IPS-20b (cell line): ENCODE measurements around the gene CROCC2.

ENCODE experiments used
- H3K27ac ChIP-seq: one replicate; pipeline ENCODE4 v1.5.1; 2013; ENCODE audit warnings: low read length
- H3K27me3 ChIP-seq: 2 replicates; pipeline ENCODE4 v1.6.1; 2013; ENCODE audit warnings: mild to moderate bottlenecking, low read length, inconsistent platforms; ENCODE audit not compliant: insufficient read depth
- H3K36me3 ChIP-seq: 2 replicates; pipeline ENCODE4 v1.6.1; 2013; ENCODE audit warnings: low read depth, mild to moderate bottlenecking, inconsistent platforms, low read length, moderate library complexity; ENCODE audit not compliant: insufficient read depth
- H3K4me1 ChIP-seq: 2 replicates; pipeline ENCODE4 v1.6.1; 2013; ENCODE audit warnings: mild to moderate bottlenecking, control low read depth, inconsistent platforms, low read length, moderate library complexity; ENCODE audit not compliant: insufficient read depth
- H3K4me3 ChIP-seq: 2 replicates; pipeline ENCODE4 v1.5.1; 2013; ENCODE audit warnings: mild to moderate bottlenecking, low read length, inconsistent platforms
- H3K9ac ChIP-seq: 2 replicates; pipeline ENCODE4 v1.6.1; 2013; ENCODE audit warnings: low read depth, mild to moderate bottlenecking, inconsistent platforms, low read length, moderate library complexity
- H3K9me3 ChIP-seq: 2 replicates; pipeline ENCODE4 v1.6.1; 2013; ENCODE audit warnings: mild to moderate bottlenecking, low read depth, low read length, inconsistent platforms; ENCODE audit not compliant: insufficient read depth

The CROCC2 gene

GRCh38 chr2:241039416-241039815 lies 133.3 kb downstream of the CROCC2 start:
- H3K4me1 ChIP-seq: no peaks in the 10 kb centered on the region
- H3K27me3 ChIP-seq: peaks cover 38% of the 10 kb centered on the region

GRCh38 chr2:241040081-241040803 lies 134.1 kb downstream of the CROCC2 start:
- H3K27me3 ChIP-seq: peaks cover 30% of the 10 kb centered on the region
- H3K27ac ChIP-seq: no peak overlapping the region
- H3K36me3 ChIP-seq: no peaks in the 10 kb centered on the region
- H3K4me3 ChIP-seq: no peak overlapping the region
- H3K9ac ChIP-seq: no peak overlapping the region
- no peaks in the 10 kb centered on the region for H3K4me1 ChIP-seq
- no peaks in the 10 kb centered on the region for H3K9me3 ChIP-seq

More at GRCh38 chr2:241039416-241039815, 133.3 kb downstream of the CROCC2 start:
- no peak overlapping the region for H3K27ac ChIP-seq
- no peaks in the 10 kb centered on the region for H3K9me3 ChIP-seq
- H3K36me3 ChIP-seq: no peaks in the 10 kb centered on the region
- no peak overlapping the region for H3K9ac ChIP-seq
- H3K4me3 ChIP-seq: no peak overlapping the region

- Histone ChIP-seq H3K4me1 (no peaks in the 10 kb centered on the region), H3K36me3 (no peaks in the 10 kb centered on the region), H3K27me3 (peaks cover 20% of the 10 kb centered on the region), H3K9me3 (peaks cover 7% of the 10 kb centered on the region; the same call in 1 of the 2 replicates), H3K4me3 (no peak overlapping the region), H3K9ac (no peak overlapping the region), H3K27ac (no peak overlapping the region)
These were observed 135.5 kb downstream of the CROCC2 start for GRCh38 chr2:241041589-241042158.
